GM12878 (cell line): ENCODE data around the gene NOL7. TPM values are rescaled to one million over a fixed set of nuclear protein-coding genes. Genes with fewer than 3 reads are reported as not detected.

ENCODE experiments used
- ATAC-seq: fragments of 200-7000 bp; cut with Tn5 transposase; 3 replicates; pipeline ENCODE4 v1.9.1; 2020; ENCODE audit warnings: mild to moderate bottlenecking, moderate library complexity
- BruUV-seq: library from RNA; stranded (reverse); fragments of 400-500 nt; replicated peaks from 2 replicates; lab custom pipeline; 2021; lab: Mats Ljungman, UMichigan
- CTCF ChIA-PET: fragments of 300-600 bp; sonication (Branson Sonifier 250); formaldehyde crosslinking; extraction: SDS; loops from one replicate; lab custom pipeline; 2021; ENCODE audit warnings: inconsistent platforms; lab: Yijun Ruan, JAX
- POLR2A ChIA-PET: fragments of 350-600 bp; formaldehyde crosslinking; extraction: SDS; loops from one replicate; lab custom pipeline; 2021; ENCODE audit warnings: inconsistent platforms; lab: Charles Lee
- RAD21 ChIA-PET: fragments of 300-600 bp; sonication (Branson Sonifier 250); formaldehyde crosslinking; loops from one replicate; lab custom pipeline; 2023; ENCODE audit warnings: antibody characterized with exemption; ENCODE audit not compliant: unreplicated experiment; lab: Charles Lee
- SMC1A ChIA-PET: fragments of 300-600 bp; sonication (Branson Sonifier 250); formaldehyde crosslinking; loops from one replicate; lab custom pipeline; 2023; ENCODE audit not compliant: unreplicated experiment, uncharacterized antibody; lab: Charles Lee
- DNase-seq: peaks from one replicate; pipeline ENCODE4 v3.0.0-alpha.2; 2011; ENCODE audit warnings: low read depth, low spot score
- FAIRE-seq: peaks from 3 replicates; lab custom pipeline; 2011; peaks lifted over from hg19 to GRCh38; lab: Jason Lieb, UNC
- H2AFZ ChIP-seq: 2 replicates; pipeline ENCODE4 v1.6.0; 2011; ENCODE audit warnings: low read depth, low read length, control low read depth; ENCODE audit not compliant: control insufficient read depth
- H3K27ac ChIP-seq: 2 replicates; pipeline ENCODE4 v1.5.1; 2011; ENCODE audit warnings: control low read depth; ENCODE audit not compliant: control insufficient read depth, insufficient read depth
- H3K27me3 ChIP-seq, 2 experiments: replicated peaks in 1 of 2; 2 replicates each; pipeline versions ENCODE4 v1.6.0 to v1.6.1; 2011; ENCODE audit warnings: low read length in 1 of 2; ENCODE audit not compliant: control insufficient read depth in 2 of 2, insufficient read depth in 2 of 2
- H3K36me3 ChIP-seq, 2 experiments: 2 replicates each; pipeline ENCODE4 v1.5.1; 2011; ENCODE audit warnings: low read length in 1 of 2; ENCODE audit not compliant: control insufficient read depth in 2 of 2, insufficient read depth in 2 of 2
- H3K4me1 ChIP-seq: 2 replicates; pipeline ENCODE4 v1.6.1; 2011; ENCODE audit warnings: mild to moderate bottlenecking, low read length, moderate library complexity, mixed read lengths; ENCODE audit not compliant: control insufficient read depth, insufficient read depth
- H3K4me2 ChIP-seq: 2 replicates; pipeline ENCODE4 v1.6.0; 2011; ENCODE audit warnings: control low read depth; ENCODE audit not compliant: control insufficient read depth, insufficient read depth
- H3K4me3 ChIP-seq: fragments of 200-600 bp; sonication (generic); 2 replicates; pipeline ENCODE4 v1.5.1; 2016
- H3K79me2 ChIP-seq: 2 replicates; pipeline ENCODE4 v1.6.0; 2011; ENCODE audit warnings: low read length; ENCODE audit not compliant: control insufficient read depth, insufficient read depth
- H3K9ac ChIP-seq: 2 replicates; pipeline ENCODE4 v1.8.0; 2011; ENCODE audit warnings: low read length, control low read depth, mixed read lengths; ENCODE audit not compliant: control insufficient read depth, insufficient read depth
- H3K9me3 ChIP-seq: replicated peaks from 3 replicates; pipeline ENCODE4 v1.5.1; 2011; ENCODE audit warnings: mild to moderate bottlenecking, low read length; ENCODE audit not compliant: control insufficient read depth, insufficient read depth
- H4K20me1 ChIP-seq: 2 replicates; pipeline ENCODE4 v1.6.0; 2011; ENCODE audit not compliant: control insufficient read depth, insufficient read depth
- ESRRA ChIP-seq: IDR thresholded peaks from 2 replicates; pipeline ENCODE4 v1.6.1; 2012; ENCODE audit warnings: mild to moderate bottlenecking, low read length, improper control_type of control experiment
- FOS ChIP-seq: IDR thresholded peaks from 3 replicates; pipeline ENCODE4 v1.6.1; 2011; ENCODE audit warnings: borderline replicate concordance; ENCODE audit not compliant: insufficient read length; ENCODE audit errors: extremely low read depth
- FOXM1 ChIP-seq: IDR thresholded peaks from 2 replicates; pipeline ENCODE4 v1.6.1; 2012; ENCODE audit warnings: low read depth, mild to moderate bottlenecking, inconsistent platforms, low read length, moderate library complexity
- HDAC6 ChIP-seq: fragments of 200-600 bp; sonication (generic); IDR thresholded peaks from one replicate; pipeline ENCODE4 v1.8.0; 2017; ENCODE audit warnings: antibody characterized with exemption; ENCODE audit not compliant: unreplicated experiment
- IKZF1 ChIP-seq: fragments of 450-650 bp; conservative IDR thresholded peaks from 2 replicates; pipeline ENCODE4 v1.6.1; 2017; ENCODE audit warnings: antibody characterized with exemption, mild to moderate bottlenecking
- IRF4 ChIP-seq: IDR thresholded peaks from 2 replicates; pipeline ENCODE4 v1.6.1; 2011; ENCODE audit warnings: low read depth, low read length
- MEF2A ChIP-seq: IDR thresholded peaks from 2 replicates; pipeline ENCODE4 v1.6.1; 2011; ENCODE audit warnings: low read depth, mild to moderate bottlenecking, low read length, moderate library complexity; ENCODE audit not compliant: insufficient read depth
- MYB ChIP-seq: fragments of 150-350 bp; IDR thresholded peaks from 2 replicates; pipeline ENCODE4 v1.6.1; 2014; ENCODE audit warnings: mild to moderate bottlenecking, low read depth, low read length, borderline replicate concordance
- POLR2AphosphoS5 ChIP-seq: IDR thresholded peaks from 2 replicates; pipeline ENCODE4 v1.6.1; 2011; ENCODE audit warnings: mild to moderate bottlenecking, low read length, inconsistent platforms
- POU2F2 ChIP-seq: IDR thresholded peaks from 3 replicates; pipeline ENCODE4 v1.6.1; 2011; ENCODE audit warnings: low read depth, mild to moderate bottlenecking, low read length, borderline replicate concordance
- RAD21 ChIP-seq: IDR thresholded peaks from 2 replicates; pipeline ENCODE4 v1.6.1; 2011; ENCODE audit warnings: mild to moderate bottlenecking, low read depth, low read length, moderate library complexity; ENCODE audit not compliant: insufficient read depth
- RELA ChIP-seq: fragments of 450-650 bp; IDR thresholded peaks from 2 replicates; pipeline ENCODE4 v1.8.0; 2014; ENCODE audit warnings: borderline replicate concordance; ENCODE audit not compliant: partially characterized antibody
- SMAD5 ChIP-seq: IDR thresholded peaks from 2 replicates; pipeline ENCODE4 v1.6.1; 2016; ENCODE audit warnings: antibody characterized with exemption, low read depth
- SMC3 ChIP-seq: IDR thresholded peaks from 2 replicates; pipeline ENCODE4 v1.6.1; 2011; ENCODE audit warnings: low read length, improper control_type of control experiment, borderline replicate concordance
- STAT1 ChIP-seq: fragments of 450-650 bp; conservative IDR thresholded peaks from 2 replicates; pipeline ENCODE4 v1.6.1; 2014; ENCODE audit warnings: antibody characterized with exemption, mild to moderate bottlenecking
- TCF12 ChIP-seq: IDR thresholded peaks from 2 replicates; pipeline ENCODE4 v1.6.1; 2011; ENCODE audit warnings: low read depth, mild to moderate bottlenecking, low read length
- TCF7 ChIP-seq: IDR thresholded peaks from 2 replicates; pipeline ENCODE4 v1.6.1; 2014; ENCODE audit warnings: antibody characterized with exemption, borderline replicate concordance
- YY1 ChIP-seq: IDR thresholded peaks from 2 replicates; pipeline ENCODE4 v1.6.1; 2011; ENCODE audit warnings: low read depth, mild to moderate bottlenecking, low read length
- WGBS: methylation state at CpG from one replicate; pipeline ENCODE4 v1.1.6; 2016; ENCODE audit warnings: low lambda C conversion rate; ENCODE audit not compliant: insufficient replicate concordance, insufficient coverage; ENCODE audit errors: missing lambda C conversion rate; 5-methylcytosine and 5-hydroxymethylcytosine counted together
- in situ Hi-C: fragments of 300-500 bp; cut with MboI; formaldehyde crosslinking; loops from 9 replicates; pipeline ENCODE4 v1.14.3; 2018; ENCODE audit warnings: mixed read lengths
- intact Hi-C: fragments of 100-400 bp; cut with micrococcal nuclease; formaldehyde crosslinking; loops from one replicate; pipeline ENCODE4 v1.14.2; 2022; ENCODE audit not compliant: unreplicated experiment
- polyA plus RNA-seq, 11 experiments: library from polyadenylated mRNA; depleted of rRNA in 4 of 11; unstranded in 6 of 11; stranded (reverse) in 5 of 11; fragments of >200 nt; fragmentation: Nextera tagmentation in 4 of 11; fragmentation: Illumina TruSeq in 1 of 11; extraction: Ambion mirVana in 4 of 11; extraction: Trizol in 1 of 11; gene quantifications; 1 replicate in 1 of 11; 2 replicates in 10 of 11; pipeline versions ENCODE4 v1.2.1 to v1.2.3, GENCODE V29; 2011 to 2016; ENCODE audit warnings: inconsistent platforms in 2 of 11, missing spikeins in 2 of 11, low read depth in 1 of 11
- total RNA-seq, 4 experiments: library from RNA; depleted of rRNA in 3 of 4; stranded (reverse); fragments of >200 nt in 3 of 4; fragmentation: Illumina TruSeq in 1 of 4; extraction: Trizol in 1 of 4; gene quantifications; 2 replicates each; pipeline versions ENCODE4 v1.2.1 to v1.2.3, GENCODE V29; 2013 to 2021
- TF ChIP-seq, protein P1 (sequence below), 3 experiments: IDR thresholded peaks in 2 of 3; conservative IDR thresholded peaks in 1 of 3; 2 replicates each; pipeline ENCODE4 v1.5.1; 2011; ENCODE audit warnings: low read depth in 3 of 3, low read length in 3 of 3, mild to moderate bottlenecking in 3 of 3, control low read depth in 2 of 3, moderate library complexity in 2 of 3, inconsistent platforms in 1 of 3, mixed read lengths in 1 of 3; ENCODE audit not compliant: control insufficient read depth in 2 of 3, insufficient read depth in 1 of 3; ENCODE audit errors: extremely low read depth in 1 of 3
- TF ChIP-seq, protein P2 (sequence below): fragments of 450-650 bp; IDR thresholded peaks from 2 replicates; pipeline ENCODE4 v1.6.1; 2017; ENCODE audit warnings: low read depth, mild to moderate bottlenecking, moderate library complexity

Gene NOL7
- total and polyA plus RNA-seq, 10 of the 15 experiments (the other 5 are each of a cell fraction or from before 2014, with no cell fraction given): 12.2 to 222 (median 86.2) TPM

DNA sequence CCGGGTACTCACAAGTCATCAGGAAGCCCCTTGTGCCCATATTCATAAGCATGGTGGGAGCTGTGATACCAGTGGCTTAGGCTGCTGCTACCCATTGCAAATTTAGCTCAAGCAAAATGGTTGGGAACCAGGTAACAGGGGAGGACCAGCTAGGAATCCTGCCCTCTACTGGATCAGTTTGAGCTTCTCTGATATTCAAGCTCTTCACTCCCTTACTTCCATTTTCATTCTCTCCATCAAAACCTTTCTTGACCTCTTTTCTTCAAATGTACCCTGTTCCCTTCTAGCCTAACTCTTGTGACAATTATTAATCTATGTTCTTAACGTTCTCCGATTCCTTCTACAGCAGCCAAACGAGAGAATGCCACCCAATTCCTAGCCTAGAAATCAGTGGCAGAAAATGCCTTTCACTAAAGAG, 9.7 kb downstream of the NOL7 start:
- no peaks in the 10 kb centered on the region for H3K4me1 ChIP-seq
- POLR2A ChIA-PET: interaction anchor here (0.5 kb wide), 1 partner anchor 222 kb away, joined by 8 read pairs; no protein-coding TSS in a partner anchor
- no TSS peak for BruUV-seq
- SMC1A ChIA-PET: interaction anchor here (0.6 to 1.3 kb wide), 11 partner anchors 9 to 290 kb away, joined by 3 to 9 read pairs (median 4); partner anchors contain the start of gene NOL7
- peaks cover 0 to 39% of the 10 kb centered on the region in 2 experiments for H3K36me3 ChIP-seq
- intact Hi-C loops (no loop called here), in situ Hi-C loops (no loop called here)
- no peak overlapping the region for H3K27ac ChIP-seq
- H4K20me1 ChIP-seq: no peaks in the 10 kb centered on the region
- H3K4me2 ChIP-seq: no peak overlapping the region
- no peak overlapping the region for H2AFZ ChIP-seq
- H3K9me3 ChIP-seq: no peaks in the 10 kb centered on the region
- RAD21 ChIA-PET: interaction anchor here (0.7 to 1.5 kb wide), 9 partner anchors 9 to 285 kb away, joined by 3 to 10 read pairs (median 4); partner anchors contain the start of genes NOL7 and SIRT5
- WGBS: 73% methylated on average over 4 of the region's 4 CpGs
- FAIRE-seq: peak; percentile 31
- no peak for DNase-seq
- H3K9ac ChIP-seq: no peak overlapping the region
- no peaks in the 10 kb centered on the region for H3K27me3 ChIP-seq
- no peak for TF ChIP-seq HDAC6
- TF ChIP-seq MEF2A: no peak
- TF ChIP-seq SMAD5: no peak
- no peak for TF ChIP-seq FOXM1
- 0 out of 2 replicates have a peak, but pooled peaks have one; percentile 24 for TF ChIP-seq IRF4
- TF ChIP-seq YY1: peak; percentile 64
- TF ChIP-seq TCF7: no peak
- TF ChIP-seq POLR2AphosphoS5: no peak
- TF ChIP-seq RAD21: peak; percentile 34
- TF ChIP-seq, protein P1, sequence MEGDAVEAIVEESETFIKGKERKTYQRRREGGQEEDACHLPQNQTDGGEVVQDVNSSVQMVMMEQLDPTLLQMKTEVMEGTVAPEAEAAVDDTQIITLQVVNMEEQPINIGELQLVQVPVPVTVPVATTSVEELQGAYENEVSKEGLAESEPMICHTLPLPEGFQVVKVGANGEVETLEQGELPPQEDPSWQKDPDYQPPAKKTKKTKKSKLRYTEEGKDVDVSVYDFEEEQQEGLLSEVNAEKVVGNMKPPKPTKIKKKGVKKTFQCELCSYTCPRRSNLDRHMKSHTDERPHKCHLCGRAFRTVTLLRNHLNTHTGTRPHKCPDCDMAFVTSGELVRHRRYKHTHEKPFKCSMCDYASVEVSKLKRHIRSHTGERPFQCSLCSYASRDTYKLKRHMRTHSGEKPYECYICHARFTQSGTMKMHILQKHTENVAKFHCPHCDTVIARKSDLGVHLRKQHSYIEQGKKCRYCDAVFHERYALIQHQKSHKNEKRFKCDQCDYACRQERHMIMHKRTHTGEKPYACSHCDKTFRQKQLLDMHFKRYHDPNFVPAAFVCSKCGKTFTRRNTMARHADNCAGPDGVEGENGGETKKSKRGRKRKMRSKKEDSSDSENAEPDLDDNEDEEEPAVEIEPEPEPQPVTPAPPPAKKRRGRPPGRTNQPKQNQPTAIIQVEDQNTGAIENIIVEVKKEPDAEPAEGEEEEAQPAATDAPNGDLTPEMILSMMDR (IDR thresholded peaks at IDR 0.05 in 2 of 3, conservative IDR thresholded peaks at IDR 0.05 in 1 of 3; ENCODE audit: control insufficient read depth in 2 of 3, extremely low read depth in 1 of 3, insufficient read depth in 1 of 3, low read depth in 3 of 3, low read length in 3 of 3): peak; percentile 46 to 67 (median 62)
- TF ChIP-seq RELA: no peak
- TF ChIP-seq STAT1: no peak
- no peak for TF ChIP-seq FOS
- TF ChIP-seq SMC3: peak; percentile 47; the same call in 1 of the 2 replicates
- no peak for TF ChIP-seq TCF12
- no peak for TF ChIP-seq ESRRA
- no peak for TF ChIP-seq IKZF1
- no peak for TF ChIP-seq MYB
- TF ChIP-seq, protein P2, sequence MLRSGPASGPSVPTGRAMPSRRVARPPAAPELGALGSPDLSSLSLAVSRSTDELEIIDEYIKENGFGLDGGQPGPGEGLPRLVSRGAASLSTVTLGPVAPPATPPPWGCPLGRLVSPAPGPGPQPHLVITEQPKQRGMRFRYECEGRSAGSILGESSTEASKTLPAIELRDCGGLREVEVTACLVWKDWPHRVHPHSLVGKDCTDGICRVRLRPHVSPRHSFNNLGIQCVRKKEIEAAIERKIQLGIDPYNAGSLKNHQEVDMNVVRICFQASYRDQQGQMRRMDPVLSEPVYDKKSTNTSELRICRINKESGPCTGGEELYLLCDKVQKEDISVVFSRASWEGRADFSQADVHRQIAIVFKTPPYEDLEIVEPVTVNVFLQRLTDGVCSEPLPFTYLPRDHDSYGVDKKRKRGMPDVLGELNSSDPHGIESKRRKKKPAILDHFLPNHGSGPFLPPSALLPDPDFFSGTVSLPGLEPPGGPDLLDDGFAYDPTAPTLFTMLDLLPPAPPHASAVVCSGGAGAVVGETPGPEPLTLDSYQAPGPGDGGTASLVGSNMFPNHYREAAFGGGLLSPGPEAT: no peak
- no peak for TF ChIP-seq POU2F2
- no peaks in the 10 kb centered on the region for H3K79me2 ChIP-seq
- CTCF ChIA-PET: interaction anchor here (0.6 to 3.4 kb wide), 23 partner anchors 8 to 383 kb away, joined by 3 to 41 read pairs (median 4); partner anchors contain the start of genes NOL7, RANBP9 and SIRT5
- peak; percentile 94 for ATAC-seq
- no peak overlapping the region for H3K4me3 ChIP-seq
